ENCODE measurements around the gene OTC. TPM values are rescaled to one million over a fixed set of nuclear protein-coding genes. Genes with fewer than 3 reads are reported as not detected.

OTC gene
- total RNA-seq, 1 donor from 2014 or later: 2.7 TPM

DNA sequence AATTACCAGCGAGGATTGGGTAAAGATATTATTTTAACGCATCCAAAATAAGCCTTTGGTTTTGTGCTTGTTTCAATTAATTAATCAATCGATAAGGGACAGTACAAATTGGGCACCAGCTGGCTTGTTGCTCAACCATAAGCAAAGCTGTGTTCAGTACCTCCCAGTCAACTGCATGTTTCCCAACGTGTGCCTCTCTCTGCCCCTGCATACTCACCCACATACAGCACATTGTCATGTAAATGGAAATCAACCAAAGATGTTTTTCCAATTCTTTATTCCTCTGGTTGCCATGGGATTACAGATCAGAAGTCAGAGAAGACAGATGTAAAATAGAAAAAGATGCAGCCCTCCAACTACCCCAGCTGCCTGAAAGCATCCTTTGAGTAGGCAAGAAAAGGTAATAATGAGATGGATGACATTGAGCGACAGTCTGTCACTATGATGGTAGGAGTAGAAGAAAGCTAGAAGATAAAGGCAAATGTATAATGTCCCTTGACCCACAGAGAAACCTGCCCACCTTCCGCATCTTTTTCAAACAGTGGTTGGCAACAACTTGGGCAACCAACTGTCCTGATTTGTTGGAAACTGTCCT lies 116.3 kb downstream of the OTC start:
- no peaks in the 10 kb centered on the region for H3K36me3 ChIP-seq
- no peaks in the 10 kb centered on the region for H3K4me1 ChIP-seq
- DNase-seq (ENCODE audit: extremely low spot score in 2 of 2): no peak
- H3K27ac ChIP-seq: no peak overlapping the region
- no peaks in the 10 kb centered on the region for H3K27me3 ChIP-seq
- TF ChIP-seq, protein P1, sequence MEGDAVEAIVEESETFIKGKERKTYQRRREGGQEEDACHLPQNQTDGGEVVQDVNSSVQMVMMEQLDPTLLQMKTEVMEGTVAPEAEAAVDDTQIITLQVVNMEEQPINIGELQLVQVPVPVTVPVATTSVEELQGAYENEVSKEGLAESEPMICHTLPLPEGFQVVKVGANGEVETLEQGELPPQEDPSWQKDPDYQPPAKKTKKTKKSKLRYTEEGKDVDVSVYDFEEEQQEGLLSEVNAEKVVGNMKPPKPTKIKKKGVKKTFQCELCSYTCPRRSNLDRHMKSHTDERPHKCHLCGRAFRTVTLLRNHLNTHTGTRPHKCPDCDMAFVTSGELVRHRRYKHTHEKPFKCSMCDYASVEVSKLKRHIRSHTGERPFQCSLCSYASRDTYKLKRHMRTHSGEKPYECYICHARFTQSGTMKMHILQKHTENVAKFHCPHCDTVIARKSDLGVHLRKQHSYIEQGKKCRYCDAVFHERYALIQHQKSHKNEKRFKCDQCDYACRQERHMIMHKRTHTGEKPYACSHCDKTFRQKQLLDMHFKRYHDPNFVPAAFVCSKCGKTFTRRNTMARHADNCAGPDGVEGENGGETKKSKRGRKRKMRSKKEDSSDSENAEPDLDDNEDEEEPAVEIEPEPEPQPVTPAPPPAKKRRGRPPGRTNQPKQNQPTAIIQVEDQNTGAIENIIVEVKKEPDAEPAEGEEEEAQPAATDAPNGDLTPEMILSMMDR (IDR thresholded peaks at IDR 0.05): no peak
- no peak for TF ChIP-seq POLR2AphosphoS5 (IDR thresholded peaks at IDR 0.05; ENCODE audit: insufficient read depth in 1 of 2, low read depth in 1 of 2)
- no peak for TF ChIP-seq POLR2A (IDR thresholded peaks at IDR 0.05)
- no peaks in the 10 kb centered on the region for H3K9me3 ChIP-seq
- H3K4me3 ChIP-seq: no peak overlapping the region
- intact Hi-C loops (cut with DNase I): no loop called here

Small RNA genes lying within 50 kb of the gene (small RNA-seq; reads per million reads assigned to genes)
- gene RF00322: not detected

Other genes starting within 250 kb of the OTC start
- 118 TPM for gene SRPX, start 131.7 kb upstream of the OTC start, total RNA-seq
- 15.0 TPM for gene RPGR, start 25.1 kb upstream of the OTC start, total RNA-seq
- 38.5 TPM for gene TSPAN7, start 208.9 kb downstream of the OTC start, total RNA-seq

Data from vagina (tissue), 2 donors.